ENCODE measurements around the gene ERBB4. TPM values are rescaled to one million over a fixed set of nuclear protein-coding genes. Genes with fewer than 3 reads are reported as not detected.

The ERBB4 gene
- total RNA-seq, 1 donor from 2014 or later, result 9.2 TPM

DNA sequence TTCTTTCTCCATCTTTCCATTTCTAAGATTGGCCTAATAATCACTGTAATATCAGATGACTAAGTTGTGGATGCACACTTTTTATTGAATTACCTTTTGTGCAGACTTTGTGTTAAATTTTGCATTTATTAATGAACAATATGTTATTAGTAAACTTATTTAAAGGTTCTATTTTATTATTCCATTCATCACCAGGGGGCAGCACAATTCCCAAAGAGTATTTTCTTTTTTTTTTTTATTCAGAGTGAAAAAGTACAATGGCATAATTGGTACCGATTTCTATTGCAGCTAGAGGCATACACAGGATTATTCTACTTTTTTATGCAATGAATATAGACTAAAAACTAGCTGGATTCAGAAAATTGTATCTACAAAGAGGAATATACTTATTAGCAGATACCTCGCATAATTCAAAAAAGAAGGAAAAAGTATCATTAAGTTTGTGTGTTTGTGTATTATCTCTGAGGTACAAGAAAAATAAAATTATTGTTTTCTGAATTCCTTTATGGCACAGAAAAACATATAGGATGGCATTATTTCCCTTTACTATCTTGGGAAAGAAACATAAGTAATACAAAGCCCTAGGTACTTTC lies 390.6 kb downstream of the ERBB4 start:
- Mint-ChIP-seq H3K4me3 (no peak overlapping the region), H3K36me3 (no peaks in the 10 kb centered on the region), H3K27ac (no peak overlapping the region), H3K27me3 (ENCODE audit: low read depth) (no peaks in the 10 kb centered on the region), H3K9me3 (peaks cover 13% of the 10 kb centered on the region), H3K4me1 (no peaks in the 10 kb centered on the region)
- TF ChIP-seq, protein P1, sequence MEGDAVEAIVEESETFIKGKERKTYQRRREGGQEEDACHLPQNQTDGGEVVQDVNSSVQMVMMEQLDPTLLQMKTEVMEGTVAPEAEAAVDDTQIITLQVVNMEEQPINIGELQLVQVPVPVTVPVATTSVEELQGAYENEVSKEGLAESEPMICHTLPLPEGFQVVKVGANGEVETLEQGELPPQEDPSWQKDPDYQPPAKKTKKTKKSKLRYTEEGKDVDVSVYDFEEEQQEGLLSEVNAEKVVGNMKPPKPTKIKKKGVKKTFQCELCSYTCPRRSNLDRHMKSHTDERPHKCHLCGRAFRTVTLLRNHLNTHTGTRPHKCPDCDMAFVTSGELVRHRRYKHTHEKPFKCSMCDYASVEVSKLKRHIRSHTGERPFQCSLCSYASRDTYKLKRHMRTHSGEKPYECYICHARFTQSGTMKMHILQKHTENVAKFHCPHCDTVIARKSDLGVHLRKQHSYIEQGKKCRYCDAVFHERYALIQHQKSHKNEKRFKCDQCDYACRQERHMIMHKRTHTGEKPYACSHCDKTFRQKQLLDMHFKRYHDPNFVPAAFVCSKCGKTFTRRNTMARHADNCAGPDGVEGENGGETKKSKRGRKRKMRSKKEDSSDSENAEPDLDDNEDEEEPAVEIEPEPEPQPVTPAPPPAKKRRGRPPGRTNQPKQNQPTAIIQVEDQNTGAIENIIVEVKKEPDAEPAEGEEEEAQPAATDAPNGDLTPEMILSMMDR (IDR thresholded peaks at IDR 0.05; ENCODE audit: unreplicated experiment), result peak; percentile 66
- no peak for DNase-seq (ENCODE audit: low spot score in 2 of 2, unreplicated experiment in 2 of 2)

DNA sequence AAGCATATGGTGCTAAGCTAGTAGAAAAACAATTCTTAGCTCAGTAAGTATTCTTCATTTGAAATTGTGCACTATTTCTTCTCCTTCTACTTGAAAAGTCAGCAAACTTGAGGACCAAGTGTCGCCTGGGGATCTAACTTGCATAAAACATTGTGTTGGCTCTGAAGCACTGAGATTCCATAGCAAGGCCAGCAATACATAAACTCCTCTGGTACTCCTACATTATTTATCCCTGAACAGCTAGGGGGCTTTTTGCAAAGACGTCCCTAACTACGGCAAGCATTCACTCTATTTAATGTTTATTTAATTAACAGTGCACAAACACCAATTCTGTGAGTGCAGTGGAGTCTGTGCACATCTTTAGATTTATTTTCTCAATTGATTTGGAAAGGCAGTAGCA lies 392.2 kb downstream of the ERBB4 start:
- Mint-ChIP-seq H3K27me3 (ENCODE audit: low read depth) (no peaks in the 10 kb centered on the region), H3K27ac (no peak overlapping the region), H3K36me3 (no peaks in the 10 kb centered on the region), H3K9me3 (peaks cover 7% of the 10 kb centered on the region), H3K4me3 (no peak overlapping the region), H3K4me1 (no peaks in the 10 kb centered on the region)
- TF ChIP-seq, protein P1 (IDR thresholded peaks at IDR 0.05; ENCODE audit: unreplicated experiment), result no peak
- no peak for DNase-seq (ENCODE audit: low spot score in 2 of 2, unreplicated experiment in 2 of 2)

DNA sequence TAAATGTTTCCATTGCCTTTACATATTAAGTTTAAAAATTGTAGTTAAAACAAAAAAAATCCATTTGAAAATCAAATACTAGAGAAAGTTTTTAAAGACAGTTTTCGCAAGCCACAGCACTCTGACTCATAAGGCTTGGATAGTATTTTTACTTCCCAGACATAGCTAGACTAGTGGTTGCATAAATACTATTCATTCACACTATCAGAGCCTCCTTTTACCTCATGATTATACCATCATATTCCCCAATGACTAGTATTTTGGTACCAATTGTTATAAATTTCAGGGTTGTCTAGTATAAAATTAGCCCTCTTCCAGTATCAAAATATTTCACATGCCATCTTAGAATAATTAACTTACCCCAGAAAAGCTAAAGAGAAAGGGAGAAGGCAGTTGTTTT lies 393.5 kb downstream of the ERBB4 start:
- TF ChIP-seq, protein P1 (IDR thresholded peaks at IDR 0.05; ENCODE audit: unreplicated experiment), result no peak
- no peak for DNase-seq (ENCODE audit: low spot score in 2 of 2, unreplicated experiment in 2 of 2)
- H3K27me3 Mint-ChIP-seq (ENCODE audit: low read depth), result no peaks in the 10 kb centered on the region
- H3K4me3 Mint-ChIP-seq, result no peak overlapping the region
- H3K27ac Mint-ChIP-seq, result no peak overlapping the region
- peaks cover 7% of the 10 kb centered on the region for H3K9me3 Mint-ChIP-seq
- H3K36me3 Mint-ChIP-seq, result no peaks in the 10 kb centered on the region
- H3K4me1 Mint-ChIP-seq, result no peaks in the 10 kb centered on the region

DNA sequence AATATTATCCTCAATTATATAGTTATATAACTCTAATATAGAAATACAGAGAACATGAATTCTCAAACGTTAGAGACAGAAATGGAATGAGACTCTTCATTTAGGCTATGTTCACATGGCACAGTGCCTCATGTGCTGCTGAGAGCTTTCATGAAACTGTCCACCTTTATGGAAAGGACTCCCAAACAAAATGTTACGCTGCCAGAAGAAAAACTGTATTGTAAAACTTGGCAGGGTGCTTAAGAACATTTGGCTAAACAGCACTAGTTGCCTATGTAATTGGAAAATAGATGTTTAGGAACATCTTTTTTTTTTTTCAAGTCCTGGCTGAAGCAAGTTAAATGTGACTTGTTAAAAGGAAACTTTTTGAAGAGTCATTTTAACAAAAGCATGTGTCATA lies 396.0 kb downstream of the ERBB4 start:
- no peaks in the 10 kb centered on the region for H3K36me3 Mint-ChIP-seq
- peaks cover 2% of the 10 kb centered on the region for H3K9me3 Mint-ChIP-seq

DNA sequence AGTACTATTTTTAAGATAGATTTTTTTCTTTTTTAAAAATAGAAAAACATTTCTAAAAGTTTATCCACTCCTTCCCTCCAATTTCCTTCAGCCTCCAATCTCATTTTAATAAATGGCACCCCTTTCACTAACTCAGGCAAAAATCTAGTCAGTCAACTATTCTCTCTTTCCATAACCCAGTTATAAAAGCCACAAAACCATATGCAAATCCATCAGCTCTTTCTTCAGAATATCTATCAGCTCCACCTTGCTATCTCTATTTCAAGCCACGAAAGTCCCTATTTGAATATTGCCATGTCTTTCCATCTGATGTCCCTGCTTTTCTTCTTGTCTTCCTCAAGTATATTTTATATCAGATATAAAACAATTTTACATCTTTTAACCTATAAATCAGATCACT lies 397.1 kb downstream of the ERBB4 start:
- H3K27me3 Mint-ChIP-seq (ENCODE audit: low read depth), result no peaks in the 10 kb centered on the region
- TF ChIP-seq, protein P1 (IDR thresholded peaks at IDR 0.05; ENCODE audit: unreplicated experiment), result no peak
- H3K4me3 Mint-ChIP-seq, result no peak overlapping the region
- H3K4me1 Mint-ChIP-seq, result no peaks in the 10 kb centered on the region
- H3K27ac Mint-ChIP-seq, result no peak overlapping the region
- DNase-seq (ENCODE audit: low spot score in 2 of 2, unreplicated experiment in 2 of 2), result no peak
- no peaks in the 10 kb centered on the region for H3K36me3 Mint-ChIP-seq
- peaks cover 7% of the 10 kb centered on the region for H3K9me3 Mint-ChIP-seq

More for the DNA sequence above, 396.0 kb downstream of the ERBB4 start:
- Mint-ChIP-seq H3K4me3 (no peak overlapping the region), H3K27me3 (ENCODE audit: low read depth) (no peaks in the 10 kb centered on the region), H3K4me1 (no peaks in the 10 kb centered on the region), H3K27ac (no peak overlapping the region)
- TF ChIP-seq, protein P1 (IDR thresholded peaks at IDR 0.05; ENCODE audit: unreplicated experiment), result no peak
- DNase-seq (ENCODE audit: low spot score in 2 of 2, unreplicated experiment in 2 of 2), result no peak
